Activated CD4-positive, CD25-positive, alpha-beta regulatory T cell (primary cell): ENCODE measurements around the gene SPDYE17.
"Not testable (repeated sequence)": the region's sequence is repeated elsewhere in the genome, so short reads cannot be mapped to it uniquely, and the experiment has no call there.

Experiments
- DNase-seq, 4 experiments: peaks; one replicate each; lab custom pipeline; 2025; lab: John Stamatoyannopoulos, UW

SPDYE17 gene

GRCh38 chr7:77032261-77032660 lies at the start of gene SPDYE17:
Gene SPDYE17, minus strand, starts transcription at chr7:77032361. Its CDS starts 1,791 bp downstream, at chr7:77030570.
- DNase-seq: not testable (repeated sequence)

GRCh38 chr7:77080236-77080635 lies 48.1 kb upstream of the SPDYE17 start:
- DNase-seq: not testable (repeated sequence)

GRCh38 chr7:77079624-77080023 lies 47.5 kb upstream of the SPDYE17 start:
- DNase-seq: not testable (repeated sequence)

GRCh38 chr7:77079112-77079511 lies 47.0 kb upstream of the SPDYE17 start:
- DNase-seq: not testable (repeated sequence)

GRCh38 chr7:77077060-77077459 lies 44.9 kb upstream of the SPDYE17 start:
- not testable (repeated sequence) for DNase-seq

GRCh38 chr7:77074786-77075396 lies 42.7 kb upstream of the SPDYE17 start:
- not testable (repeated sequence) for DNase-seq

- not testable (repeated sequence) for DNase-seq
Observed at GRCh38 chr7:77071108-77071507, 38.9 kb upstream of the SPDYE17 start.

GRCh38 chr7:77065869-77066268 lies 33.7 kb upstream of the SPDYE17 start:
- DNase-seq: not testable (repeated sequence)

- DNase-seq: not testable (repeated sequence)
Observed at GRCh38 chr7:77063732-77064131, 31.6 kb upstream of the SPDYE17 start.

GRCh38 chr7:77062557-77062956 lies 30.4 kb upstream of the SPDYE17 start, which contains the start of gene SPDYE18:
Gene SPDYE18, minus strand, starts transcription at chr7:77062558. Its CDS starts 2,046 bp downstream, at chr7:77060512.
- not testable (repeated sequence) for DNase-seq

GRCh38 chr7:77026349-77026748 lies 5.8 kb downstream of the SPDYE17 start:
- DNase-seq: not testable (repeated sequence)

GRCh38 chr7:77010074-77010680 lies 22.0 kb downstream of the SPDYE17 start:
- DNase-seq: not testable (repeated sequence)

GRCh38 chr7:77008000-77008399 lies 24.2 kb downstream of the SPDYE17 start:
- DNase-seq: not testable (repeated sequence)

- DNase-seq: not testable (repeated sequence)
Observed at GRCh38 chr7:77006127-77007110, 25.7 kb downstream of the SPDYE17 start.

GRCh38 chr7:77005461-77006057 lies 26.6 kb downstream of the SPDYE17 start:
- DNase-seq: not testable (repeated sequence)

GRCh38 chr7:77004151-77004550 lies 28.0 kb downstream of the SPDYE17 start:
- DNase-seq: not testable (repeated sequence)

GRCh38 chr7:77003241-77003640 lies 28.9 kb downstream of the SPDYE17 start:
- not testable (repeated sequence) for DNase-seq

GRCh38 chr7:77002678-77003233 lies 29.4 kb downstream of the SPDYE17 start:
- not testable (repeated sequence) for DNase-seq

- not testable (repeated sequence) for DNase-seq
Observed at GRCh38 chr7:77002104-77002503, 30.1 kb downstream of the SPDYE17 start.

GRCh38 chr7:76999474-77000107 lies 32.6 kb downstream of the SPDYE17 start:
- DNase-seq: not testable (repeated sequence)
